Daoy (cell line): ENCODE results near the gene SLCO3A1. TPM values are rescaled to one million over a fixed set of nuclear protein-coding genes. Genes with fewer than 3 reads are reported as not detected.
"Not testable (repeated sequence)": the region's sequence is repeated elsewhere in the genome, so short reads cannot be mapped to it uniquely, and the experiment has no call there.

Experiments
- DNase-seq: peaks from one replicate; pipeline ENCODE4 v3.0.0-alpha.2; 2015; ENCODE audit warnings: low read depth
- total RNA-seq: library from RNA; depleted of rRNA; stranded (reverse); fragments of >200 nt; shearing (Covaris generic); gene quantifications from 2 replicates; pipeline ENCODE4 v1.2.3, GENCODE V29; 2014

The SLCO3A1 gene
- total RNA-seq, 1 experiment from 2014 or later: 2.3 TPM

- peak; percentile 92 for DNase-seq
These were observed 216.1 kb downstream of the SLCO3A1 start for GRCh38 chr15:92069308-92070250.

- not testable (repeated sequence) for DNase-seq
These were observed 216.7 kb downstream of the SLCO3A1 start for GRCh38 chr15:92070251-92070650.

DNA sequence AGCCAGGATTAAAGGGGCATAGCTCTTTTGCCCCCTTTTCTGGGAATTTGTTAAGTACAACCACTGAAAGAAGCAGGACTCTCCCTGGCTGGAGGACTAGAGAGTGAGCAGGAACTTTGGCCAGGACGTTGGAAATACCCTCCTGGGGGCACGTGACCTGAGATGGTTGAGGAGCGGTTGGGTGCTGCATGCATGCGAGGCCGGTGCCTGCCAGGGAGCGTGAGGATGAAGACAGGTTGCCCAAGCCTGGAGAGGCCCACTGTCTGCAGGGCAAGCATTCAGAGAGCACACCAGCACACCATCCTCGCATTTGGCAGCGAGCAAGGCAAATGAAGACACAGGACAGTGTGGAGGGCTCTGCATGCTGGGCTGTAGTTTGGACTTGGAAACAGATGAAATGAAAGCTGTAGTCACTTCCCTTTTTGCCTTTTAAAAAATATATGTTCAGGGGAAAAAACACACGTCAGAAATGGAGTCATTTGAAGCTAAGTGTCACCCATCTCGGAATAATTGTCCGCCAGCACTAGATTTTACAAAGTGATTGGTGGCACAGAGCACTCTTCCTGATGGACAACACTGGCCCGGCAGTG, 217.6 kb downstream of the SLCO3A1 start:
- no peak for DNase-seq

GRCh38 chr15:92073044-92073785, 219.7 kb downstream of the SLCO3A1 start:
- DNase-seq: no peak

GRCh38 chr15:92074101-92074500, 220.6 kb downstream of the SLCO3A1 start:
- peak; percentile 42 for DNase-seq

DNA sequence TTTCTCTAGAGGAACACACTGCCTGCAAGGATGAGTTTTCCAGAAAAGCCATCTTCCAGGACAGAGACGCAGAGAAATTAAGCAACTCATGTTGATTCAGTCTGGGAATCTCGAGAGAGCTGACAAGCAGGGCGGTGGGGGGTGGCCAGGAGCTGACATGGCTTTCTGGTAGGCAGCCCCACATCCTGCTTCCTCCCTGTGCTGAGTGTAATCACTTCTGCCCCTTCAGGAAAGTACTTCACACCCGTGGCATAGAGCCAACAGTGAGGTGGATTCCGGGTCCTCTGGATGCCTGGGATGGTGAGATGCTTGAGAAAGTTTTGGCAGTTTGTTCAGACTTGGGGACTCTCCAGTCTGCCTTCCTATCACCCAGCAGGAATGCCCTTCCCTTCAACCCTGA, 221.1 kb downstream of the SLCO3A1 start:
- DNase-seq: peak; percentile 83

DNA sequence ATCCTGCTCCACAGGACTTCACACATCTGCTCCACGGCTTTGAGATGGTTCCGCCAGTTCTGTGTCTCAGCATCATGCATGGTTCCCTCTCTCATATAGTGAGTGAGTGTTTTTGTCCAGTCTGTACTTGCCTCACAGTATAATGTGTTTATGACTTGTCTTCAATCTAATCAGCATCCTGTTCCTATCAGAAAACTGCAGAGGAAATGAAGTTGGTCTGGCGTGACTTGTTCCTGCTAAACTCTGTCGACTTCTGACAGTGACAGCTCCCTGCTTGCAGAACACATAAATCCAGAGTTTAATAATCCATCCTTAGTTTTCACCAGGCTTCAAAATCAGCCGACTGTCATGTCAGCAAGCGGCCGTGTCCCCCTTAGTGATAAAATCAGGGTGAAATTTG, 222.3 kb downstream of the SLCO3A1 start:
- no peak for DNase-seq

- DNase-seq: no peak
These were observed 223.0 kb downstream of the SLCO3A1 start for GRCh38 chr15:92076541-92076940.

DNA sequence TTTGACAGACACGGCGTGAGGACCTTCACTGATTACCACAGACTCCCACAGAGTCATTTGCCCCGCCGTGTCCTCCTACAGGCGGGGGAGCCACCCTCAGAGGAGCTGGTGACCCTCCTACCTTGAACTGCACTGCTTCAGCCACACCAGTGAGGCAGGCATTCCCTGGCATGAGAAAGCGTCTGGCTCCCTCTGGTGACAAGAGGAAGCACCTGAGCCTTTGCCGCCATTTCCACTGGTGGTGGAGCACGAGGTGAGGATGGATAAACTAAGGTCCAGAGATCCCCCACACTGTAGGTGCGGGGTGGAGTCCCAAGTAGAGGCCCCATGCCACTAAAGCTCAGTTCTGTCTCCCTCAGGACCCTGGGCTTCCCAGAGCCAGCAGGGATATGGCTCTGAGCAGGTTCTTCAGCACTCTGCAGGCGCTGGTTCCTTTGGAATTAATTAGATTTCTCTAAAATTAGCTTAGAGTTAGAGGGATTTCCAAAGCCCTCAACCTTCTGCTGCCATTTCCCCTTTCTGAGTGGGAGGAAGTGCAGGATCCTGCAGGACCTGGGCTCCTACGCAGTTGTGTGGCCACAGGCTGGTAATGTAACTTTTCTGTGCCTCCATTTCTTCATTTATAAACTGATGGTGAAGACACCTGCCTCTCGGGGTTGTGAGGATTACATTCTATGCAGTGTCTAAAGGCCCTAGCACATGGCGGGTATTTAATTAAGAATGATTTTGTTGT, 224.0 kb downstream of the SLCO3A1 start:
- peak; percentile 78 for DNase-seq

- no peak for DNase-seq
These were observed 224.8 kb downstream of the SLCO3A1 start for GRCh38 chr15:92078270-92078669.

- no peak for DNase-seq
These were observed 225.5 kb downstream of the SLCO3A1 start for GRCh38 chr15:92079047-92079446.

DNA sequence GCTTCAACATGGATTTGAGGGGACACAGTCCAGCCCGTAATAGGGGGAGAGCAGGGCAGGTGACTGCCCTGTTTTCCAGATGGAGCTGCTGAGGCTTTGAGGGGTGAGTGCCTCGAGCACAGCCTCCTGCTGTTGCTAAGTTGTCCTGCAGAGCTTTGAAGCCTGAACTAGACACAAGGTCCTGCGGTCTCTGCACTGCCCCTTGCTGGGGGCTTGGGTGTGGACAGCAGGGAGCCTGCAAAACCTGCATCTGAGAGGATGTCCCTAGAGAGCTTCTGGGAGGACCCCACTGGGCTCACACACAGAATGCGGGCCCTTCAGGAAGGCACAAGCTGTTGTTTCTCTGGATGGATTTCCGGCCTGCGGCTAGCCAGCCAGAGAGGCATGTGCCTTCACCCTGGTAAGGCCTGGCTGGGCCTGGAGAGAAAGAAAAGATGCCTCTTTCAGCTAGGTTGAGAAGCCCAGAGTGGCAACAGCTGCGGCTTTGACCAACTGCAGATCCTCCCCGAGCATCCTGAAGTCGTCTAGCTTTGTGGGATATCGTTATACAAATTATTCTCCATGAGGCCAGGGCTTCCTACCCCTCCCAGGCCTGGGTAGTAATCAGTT, 226.2 kb downstream of the SLCO3A1 start:
- DNase-seq: no peak

- DNase-seq: peak; percentile 69
These were observed 228.7 kb downstream of the SLCO3A1 start for GRCh38 chr15:92082006-92082843.

- DNase-seq: no peak
These were observed 229.7 kb downstream of the SLCO3A1 start for GRCh38 chr15:92083190-92083589.

GRCh38 chr15:92087211-92087610, 233.7 kb downstream of the SLCO3A1 start:
- no peak for DNase-seq

GRCh38 chr15:92091155-92091734, 237.7 kb downstream of the SLCO3A1 start:
- DNase-seq: peak; percentile 47

DNA sequence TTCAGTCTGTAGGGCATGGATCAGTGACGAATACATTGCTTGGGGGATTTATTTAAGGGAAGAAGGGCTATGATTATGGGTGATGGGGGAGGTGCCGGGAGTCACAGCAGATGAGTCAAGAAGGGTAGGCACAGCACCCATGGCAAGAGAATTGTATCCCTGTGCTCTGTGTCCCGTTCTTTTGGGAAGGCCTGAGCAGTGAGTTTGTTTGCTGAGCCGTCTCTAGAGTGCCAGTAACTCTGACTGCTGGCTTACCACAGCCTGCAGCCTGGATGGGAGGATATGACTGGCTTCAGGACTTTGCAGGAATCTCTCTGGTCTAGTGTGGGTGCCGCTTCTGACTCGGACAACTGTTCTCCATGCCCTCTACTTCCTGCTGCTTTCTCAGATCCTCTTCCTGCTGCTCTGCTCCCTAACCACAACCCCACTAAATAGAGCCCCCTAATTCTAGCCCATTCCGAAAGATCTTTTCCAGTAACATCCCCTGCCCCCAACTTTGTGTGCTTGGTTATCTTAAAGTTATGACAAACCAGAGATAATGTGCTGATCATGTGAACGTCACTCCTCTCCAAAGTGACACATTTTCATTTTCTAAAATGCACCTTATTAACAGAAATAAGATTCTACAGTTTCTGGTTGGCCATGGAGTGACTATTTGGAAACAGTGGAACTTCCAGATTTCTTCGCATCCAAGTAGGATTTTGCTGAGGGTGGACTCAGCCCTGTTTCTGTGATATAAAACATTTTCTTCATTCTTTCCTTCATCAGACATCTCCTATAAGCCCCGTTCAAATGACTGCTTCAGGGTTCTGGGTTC, 239.0 kb downstream of the SLCO3A1 start:
- no peak for DNase-seq

DNA sequence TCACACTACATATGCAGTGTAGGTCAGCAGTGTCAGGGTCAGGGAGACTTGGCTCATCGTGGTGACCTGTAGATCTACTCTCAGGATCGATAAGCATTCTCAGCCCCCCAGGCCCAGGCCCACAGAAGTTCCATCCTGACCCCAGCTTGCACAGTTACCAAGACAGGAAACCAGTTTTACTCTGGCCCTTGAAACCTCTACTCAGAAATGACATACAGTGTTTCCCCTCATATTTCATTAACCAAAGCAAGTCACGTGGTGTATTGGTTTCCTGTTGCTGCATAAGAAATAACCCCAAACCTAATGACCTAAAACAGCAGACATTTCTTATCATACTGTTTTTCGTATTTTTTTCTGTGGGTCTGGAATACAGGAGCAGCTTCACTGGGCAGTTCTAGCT, 242.2 kb downstream of the SLCO3A1 start:
- no peak for DNase-seq
